Mesenteric fat pad (tissue), 1 donor: ENCODE results near the gene NR6A1. TPM values are rescaled to one million over a fixed set of nuclear protein-coding genes. Genes with fewer than 3 reads are reported as not detected.
"Not testable (repeated sequence)": the region's sequence is repeated elsewhere in the genome, so short reads cannot be mapped to it uniquely, and the experiment has no call there.

ENCODE experiments used
- DNase-seq: peaks from one replicate; pipeline ENCODE4 v3.0.0-alpha.2; 2020; ENCODE audit warnings: low spot score
- total RNA-seq: library from RNA; stranded (reverse); fragmentation: NEBNext Ultra II Directional; extraction: Animal tissue kit (Norgen Biotek cat#: 25700); gene quantifications from one replicate; pipeline ENCODE4 v1.2.1, GENCODE V29; 2021
- donor health status: DM: yes; HTN: yes; CAD: no.

NR6A1 gene
- total RNA-seq, 1 donor from 2014 or later = 0.64 TPM

- DNase-seq = no peak
Observed at GRCh38 chr9:124621371-124622328, 149.5 kb downstream of the NR6A1 start.

GRCh38 chr9:124618476-124618875 lies 152.6 kb downstream of the NR6A1 start:
- no peak for DNase-seq

GRCh38 chr9:124617477-124618141 lies 153.5 kb downstream of the NR6A1 start:
- no peak for DNase-seq

- DNase-seq = no peak
Observed at GRCh38 chr9:124616961-124617360, 154.2 kb downstream of the NR6A1 start.

- DNase-seq = not testable (repeated sequence)
Observed at GRCh38 chr9:124615840-124616239, 155.3 kb downstream of the NR6A1 start.

GRCh38 chr9:124615100-124615742 lies 155.9 kb downstream of the NR6A1 start:
- no peak for DNase-seq

GRCh38 chr9:124613849-124614248 lies 157.3 kb downstream of the NR6A1 start:
- DNase-seq = no peak

- DNase-seq = no peak
Observed at GRCh38 chr9:124611106-124611505, 160.0 kb downstream of the NR6A1 start.

GRCh38 chr9:124606027-124606426 lies 165.1 kb downstream of the NR6A1 start:
- no peak for DNase-seq

- no peak for DNase-seq
Observed at GRCh38 chr9:124605258-124605657, 165.9 kb downstream of the NR6A1 start.

GRCh38 chr9:124602632-124603031 lies 168.5 kb downstream of the NR6A1 start:
- DNase-seq = no peak

- no peak for DNase-seq
Observed at GRCh38 chr9:124602204-124602603, 168.9 kb downstream of the NR6A1 start.

GRCh38 chr9:124600407-124600806 lies 170.7 kb downstream of the NR6A1 start:
- no peak for DNase-seq

GRCh38 chr9:124599121-124599795 lies 171.9 kb downstream of the NR6A1 start:
- no peak for DNase-seq

- DNase-seq = no peak
Observed at GRCh38 chr9:124598048-124598447, 173.1 kb downstream of the NR6A1 start.

GRCh38 chr9:124596172-124596839 lies 174.8 kb downstream of the NR6A1 start:
- DNase-seq = no peak

GRCh38 chr9:124595743-124596142 lies 175.4 kb downstream of the NR6A1 start:
- no peak for DNase-seq

GRCh38 chr9:124594673-124595072 lies 176.4 kb downstream of the NR6A1 start:
- no peak for DNase-seq

- no peak for DNase-seq
Observed at GRCh38 chr9:124594225-124594624, 176.9 kb downstream of the NR6A1 start.

GRCh38 chr9:124593651-124594058 lies 177.5 kb downstream of the NR6A1 start:
- no peak for DNase-seq

GRCh38 chr9:124593200-124593599 lies 177.9 kb downstream of the NR6A1 start:
- DNase-seq = no peak
